Kidney (tissue), 14 donors: ENCODE data around the gene SUCLG2. TPM values are rescaled to one million over a fixed set of nuclear protein-coding genes. Genes with fewer than 3 reads are reported as not detected.

Source experiments
- DNase-seq, 5 donors: peaks; one replicate each; pipeline ENCODE4 v3.0.0-alpha.2; 2013 to 2020
- FAIRE-seq: peaks from 2 replicates; lab custom pipeline; 2012; peaks lifted over from hg19 to GRCh38; lab: Jason Lieb, UNC
- H3K27ac ChIP-seq, 2 donors: one replicate each; pipeline ENCODE4 v1.7.0; 2013; ENCODE audit warnings: low read depth in 2 of 2, low read length in 2 of 2, inconsistent platforms in 1 of 2
- H3K27me3 ChIP-seq: one replicate; pipeline ENCODE4 v1.7.1; 2013; ENCODE audit warnings: low read length, inconsistent platforms; ENCODE audit not compliant: control insufficient read depth, insufficient read depth
- H3K36me3 ChIP-seq, 3 donors: one replicate each; pipeline versions ENCODE4 v1.7.0 to v1.7.1; 2013; ENCODE audit warnings: low read length in 3 of 3, control low read depth in 1 of 3, inconsistent platforms in 1 of 3; ENCODE audit not compliant: insufficient read depth in 3 of 3, control insufficient read depth in 2 of 3
- H3K4me1 ChIP-seq, 3 donors: one replicate each; pipeline versions ENCODE4 v1.7.0 to v1.7.1; 2013; ENCODE audit warnings: low read length in 3 of 3, inconsistent platforms in 1 of 3, low read depth in 1 of 3; ENCODE audit not compliant: control insufficient read depth in 2 of 3, insufficient read depth in 2 of 3
- H3K4me3 ChIP-seq, 3 donors: one replicate each; pipeline versions ENCODE4 v1.7.0 to v1.8.1; 2013; ENCODE audit warnings: low read length in 3 of 3, control low read depth in 1 of 3, inconsistent platforms in 1 of 3
- H3K9ac ChIP-seq, 3 donors: one replicate each; pipeline versions ENCODE4 v1.7.0 to v1.7.1; 2013; ENCODE audit warnings: low read length in 3 of 3, control low read depth in 1 of 3, inconsistent platforms in 1 of 3
- H3K9me3 ChIP-seq, 3 donors: one replicate each; pipeline versions ENCODE4 v1.7.0 to v1.7.1; 2013; ENCODE audit warnings: low read length in 3 of 3, control low read depth in 1 of 3, inconsistent platforms in 1 of 3; ENCODE audit not compliant: control insufficient read depth in 2 of 3, insufficient read depth in 1 of 3
- CTCF ChIP-seq: IDR thresholded peaks from 3 replicates; pipeline ENCODE4 v1.5.1; 2012; ENCODE audit warnings: mild to moderate bottlenecking, moderate library complexity, borderline replicate concordance; ENCODE audit not compliant: insufficient read depth; ENCODE audit errors: extremely low read depth
- intact Hi-C: fragments of 100-400 bp; cut with DNase I; formaldehyde crosslinking; loops from one replicate; pipeline ENCODE4 v1.11.1; 2022
- polyA plus RNA-seq: library from polyadenylated mRNA; stranded (reverse); fragments of 350-450 nt; fragmentation: Illumina TruSeq; extraction: RNeasy Lipid Tissue Mini Kit (QIAGEN cat#74804); gene quantifications from one replicate; pipeline ENCODE4 v1.2.3, GENCODE V29; 2014; ENCODE audit warnings: low read depth, low replicate concordance; ENCODE audit not compliant: insufficient read depth
- total RNA-seq: library from RNA; stranded (reverse); fragmentation: NEBNext Ultra II Directional; extraction: Animal tissue kit (Norgen Biotek cat#: 25700); gene quantifications from one replicate; pipeline ENCODE4 v1.2.1, GENCODE V29; 2021
- donor health status: control.
- donor health status: control.
- donor health status: control.
- donor health status: control.
- donor health status: control.
- donor health status: DM: yes; HTN: yes; CAD: no.
- donor health status: Normal renal cell carcinoma (clear cell type).

The SUCLG2 gene
- total and polyA plus RNA-seq, 2 donors from 2014 or later, result 62.8 to 117 TPM

GRCh38 chr3:67361323-67361722 is 293.1 kb downstream of the SUCLG2 start:
- intact Hi-C loops, result no loop called here
- Histone ChIP-seq H3K27me3 (no peaks in the 10 kb centered on the region), H3K36me3 (no peaks in the 10 kb centered on the region), H3K4me1 (no peaks in the 10 kb centered on the region), H3K27ac (no peak overlapping the region), H3K9ac (no peak overlapping the region), H3K9me3 (no peaks in the 10 kb centered on the region), H3K4me3 (no peak overlapping the region)
- no peak for FAIRE-seq
- no peak for DNase-seq
- TF ChIP-seq CTCF, result no peak

- FAIRE-seq, result no peak
- intact Hi-C loops, result no loop called here
- H3K36me3 ChIP-seq, result no peaks in the 10 kb centered on the region
- no peaks in the 10 kb centered on the region for H3K4me1 ChIP-seq
- peak in 3 of 5 donors; percentile 22 to 52 (median 50) for DNase-seq
- no peak overlapping the region for H3K9ac ChIP-seq
- no peak overlapping the region for H3K4me3 ChIP-seq
- no peaks in the 10 kb centered on the region for H3K27me3 ChIP-seq
- H3K9me3 ChIP-seq, result no peaks in the 10 kb centered on the region
- no peak overlapping the region for H3K27ac ChIP-seq
- peak; percentile 22 for TF ChIP-seq CTCF
Measured at GRCh38 chr3:67357610-67358458, 296.6 kb downstream of the SUCLG2 start.

GRCh38 chr3:67349551-67350174 is 304.7 kb downstream of the SUCLG2 start:
- no peak overlapping the region for H3K9ac ChIP-seq
- no peak for DNase-seq
- TF ChIP-seq CTCF, result no peak
- H3K4me1 ChIP-seq, result no peaks in the 10 kb centered on the region
- H3K9me3 ChIP-seq, result no peaks in the 10 kb centered on the region
- no peaks in the 10 kb centered on the region for H3K36me3 ChIP-seq
- FAIRE-seq, result no peak
- intact Hi-C loops, result no loop called here
- H3K4me3 ChIP-seq, result no peak overlapping the region
- H3K27me3 ChIP-seq, result no peaks in the 10 kb centered on the region
- no peak overlapping the region for H3K27ac ChIP-seq
